MCF 10A (cell line): ENCODE measurements around the gene ST7. TPM values are rescaled to one million over a fixed set of nuclear protein-coding genes. Genes with fewer than 3 reads are reported as not detected.

ENCODE experiments used
- BruUV-seq: library from RNA; stranded (reverse); fragments of 400-500 nt; replicated peaks from 2 replicates; lab custom pipeline; 2021; lab: Mats Ljungman, UMichigan
- CTCF ChIA-PET: fragments of 300-600 bp; sonication (Branson Sonifier 250); formaldehyde crosslinking; extraction: SDS; loops from one replicate; lab custom pipeline; 2021; ENCODE audit warnings: antibody characterized with exemption, inconsistent platforms; lab: Yijun Ruan, JAX
- POLR2A ChIA-PET: fragments of 300-600, 350-650 bp; sonication (Branson Sonifier 250); formaldehyde crosslinking; extraction: SDS; loops from one replicate; lab custom pipeline; 2020; ENCODE audit warnings: antibody characterized with exemption, inconsistent platforms; lab: Yijun Ruan, JAX
- DNase-seq: peaks from one replicate; pipeline ENCODE4 v3.0.0-alpha.2; 2018; ENCODE audit not compliant: unreplicated experiment
- H3K27ac Mint-ChIP-seq: one replicate; pipeline ENCODE4 v1.8.0; 2022; ENCODE audit warnings: mild to moderate bottlenecking, low read depth, mixed read lengths; ENCODE audit not compliant: unreplicated experiment
- H3K27me3 Mint-ChIP-seq: one replicate; pipeline ENCODE4 v1.8.0; 2022; ENCODE audit warnings: mixed read lengths; ENCODE audit not compliant: insufficient read depth, unreplicated experiment
- H3K36me3 Mint-ChIP-seq: one replicate; pipeline ENCODE4 v1.8.0; 2022; ENCODE audit warnings: mild to moderate bottlenecking, moderate library complexity, mixed read lengths; ENCODE audit not compliant: insufficient read depth, unreplicated experiment
- H3K4me1 Mint-ChIP-seq: one replicate; pipeline ENCODE4 v1.8.0; 2022; ENCODE audit warnings: mixed read lengths; ENCODE audit not compliant: insufficient read depth, unreplicated experiment
- H3K4me3 Mint-ChIP-seq: one replicate; pipeline ENCODE4 v1.8.0; 2022; ENCODE audit warnings: mild to moderate bottlenecking, moderate library complexity, mixed read lengths; ENCODE audit not compliant: unreplicated experiment
- H3K9me3 Mint-ChIP-seq: one replicate; pipeline ENCODE4 v1.8.0; 2022; ENCODE audit warnings: mixed read lengths; ENCODE audit not compliant: unreplicated experiment
- CTCF ChIP-seq: fragments of 200-600 bp; IDR thresholded peaks from one replicate; pipeline ENCODE4 v1.8.0; 2022; ENCODE audit warnings: antibody characterized with exemption, mild to moderate bottlenecking; ENCODE audit not compliant: unreplicated experiment
- intact Hi-C: fragments of 100-400 bp; cut with micrococcal nuclease; formaldehyde crosslinking; loops from 2 replicates; pipeline ENCODE4 v1.14.1; 2022
- total RNA-seq: library from RNA; stranded (reverse); gene quantifications from 2 replicates; pipeline ENCODE4 v1.2.3, GENCODE V29; 2022

ST7 gene
- total RNA-seq, 1 experiment from 2014 or later, result 18.5 TPM

DNA sequence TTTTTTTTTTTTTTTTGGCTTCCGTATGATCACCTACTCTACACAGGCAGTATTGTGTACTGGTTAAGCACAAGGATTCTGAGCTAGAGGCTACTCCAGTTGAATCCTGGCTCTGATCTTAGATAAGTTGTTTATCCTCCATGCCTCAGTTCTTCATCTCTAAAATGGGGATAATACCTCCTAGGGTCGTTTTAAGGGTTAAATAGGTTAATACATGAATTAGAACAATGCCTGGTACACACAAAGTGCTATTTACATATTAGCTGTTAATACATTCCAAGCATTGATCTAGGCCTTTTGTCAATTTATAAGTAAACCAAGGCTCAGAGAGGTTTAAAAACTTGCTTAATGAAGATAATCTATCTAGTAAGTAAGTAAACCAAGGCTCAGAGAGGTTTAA lies 59.0 kb downstream of the ST7 start:
- Mint-ChIP-seq H3K9me3 (no peaks in the 10 kb centered on the region), H3K4me1 (peaks cover 19% of the 10 kb centered on the region), H3K27me3 (no peaks in the 10 kb centered on the region), H3K36me3 (no peaks in the 10 kb centered on the region), H3K27ac (no peak overlapping the region), H3K4me3 (no peak overlapping the region)
- ChIA-PET CTCF (interaction anchor here (0.6 to 4.5 kb wide), 11 partner anchors 11 to 362 kb away, joined by 3 to 26 read pairs (median 6); no protein-coding TSS in a partner anchor), POLR2A (interaction anchor here (0.5 to 0.9 kb wide), 3 partner anchors 17 to 153 kb away, joined by 3 to 4 read pairs (median 3); no protein-coding TSS in a partner anchor)
- DNase-seq, result no peak
- no TSS peak for BruUV-seq
- intact Hi-C loops, result loop anchor here (1.0 kb wide), 2 partner anchors 24 to 82 kb away; no protein-coding TSS in a partner anchor
- TF ChIP-seq CTCF, result no peak

- ChIA-PET CTCF (interaction anchor here (1.0 to 4.5 kb wide), 5 partner anchors 21 to 114 kb away, joined by 4 to 26 read pairs (median 12); no protein-coding TSS in a partner anchor), POLR2A (no interaction called here)
- no TSS peak for BruUV-seq
- no peak for TF ChIP-seq CTCF
- Mint-ChIP-seq H3K4me3 (no peak overlapping the region), H3K27ac (no peak overlapping the region), H3K4me1 (peaks cover 19% of the 10 kb centered on the region), H3K36me3 (no peaks in the 10 kb centered on the region), H3K9me3 (no peaks in the 10 kb centered on the region), H3K27me3 (no peaks in the 10 kb centered on the region)
- DNase-seq, result peak; percentile 43
- intact Hi-C loops, result loop anchor here (1.0 kb wide), 2 partner anchors 24 to 82 kb away; no protein-coding TSS in a partner anchor
These were observed 59.4 kb downstream of the ST7 start for GRCh38 chr7:117012696-117013095.

- CTCF ChIA-PET, result interaction anchor here (0.9 to 4.5 kb wide), 5 partner anchors 8 to 113 kb away, joined by 4 to 26 read pairs (median 12); no protein-coding TSS in a partner anchor
- intact Hi-C loops, result no loop called here
- TF ChIP-seq CTCF, result no peak
- no peaks in the 10 kb centered on the region for H3K27me3 Mint-ChIP-seq
- no peak overlapping the region for H3K4me3 Mint-ChIP-seq
- BruUV-seq, result no TSS peak
- no peaks in the 10 kb centered on the region for H3K9me3 Mint-ChIP-seq
- H3K27ac Mint-ChIP-seq, result no peak overlapping the region
- H3K4me1 Mint-ChIP-seq, result peaks cover 16% of the 10 kb centered on the region
- POLR2A ChIA-PET, result interaction anchor here (1.0 kb wide), 1 partner anchor 60 kb away, joined by 3 read pairs; no protein-coding TSS in a partner anchor
- no peaks in the 10 kb centered on the region for H3K36me3 Mint-ChIP-seq
- DNase-seq, result no peak
These were observed 60.9 kb downstream of the ST7 start for GRCh38 chr7:117014099-117014656.

GRCh38 chr7:117014673-117015133 lies 61.4 kb downstream of the ST7 start:
- Mint-ChIP-seq H3K27me3 (no peaks in the 10 kb centered on the region), H3K36me3 (no peaks in the 10 kb centered on the region), H3K4me1 (peaks cover 12% of the 10 kb centered on the region), H3K27ac (no peak overlapping the region), H3K4me3 (no peak overlapping the region), H3K9me3 (no peaks in the 10 kb centered on the region)
- POLR2A ChIA-PET, result interaction anchor here (1.0 kb wide), 1 partner anchor 60 kb away, joined by 3 read pairs; no protein-coding TSS in a partner anchor
- no peak for TF ChIP-seq CTCF
- intact Hi-C loops, result no loop called here
- BruUV-seq, result no TSS peak
- no peak for DNase-seq
- CTCF ChIA-PET, result interaction anchor here (0.9 to 3.0 kb wide), 3 partner anchors 9 to 30 kb away, joined by 4 to 26 read pairs (median 4); no protein-coding TSS in a partner anchor
